Colonic mucosa (tissue), 4 donors: ENCODE data around the gene NBEAL1. TPM values are rescaled to one million over a fixed set of nuclear protein-coding genes. Genes with fewer than 3 reads are reported as not detected.

Experiments used
- DNase-seq: peaks from one replicate; pipeline ENCODE4 v3.0.0-alpha.2; 2020
- H3K27ac ChIP-seq: fragments of 200-600 bp; one replicate; pipeline ENCODE4 v1.8.0; 2021
- H3K27me3 ChIP-seq: fragments of 200-600 bp; one replicate; pipeline ENCODE4 v1.8.0; 2021
- H3K36me3 ChIP-seq: fragments of 200-600 bp; one replicate; pipeline ENCODE4 v1.8.0; 2021
- H3K4me1 ChIP-seq: fragments of 200-600 bp; one replicate; pipeline ENCODE4 v1.8.0; 2021; ENCODE audit warnings: mild to moderate bottlenecking
- H3K4me3 ChIP-seq: fragments of 200-600 bp; one replicate; pipeline ENCODE4 v1.8.0; 2021
- H3K9ac ChIP-seq, 2 donors: one replicate each; pipeline ENCODE4 v1.7.0; 2013; ENCODE audit warnings: control low read depth in 2 of 2, low read depth in 2 of 2, low read length in 2 of 2
- H3K9me3 ChIP-seq: fragments of 200-600 bp; one replicate; pipeline ENCODE4 v1.8.0; 2021
- intact Hi-C: fragments of 100-400 bp; cut with DNase I; formaldehyde crosslinking; loops from one replicate; pipeline ENCODE4 v1.14.1; 2022
- total RNA-seq, 2 donors: library from RNA; stranded (reverse); fragmentation: NEBNext Ultra II Directional in 1 of 2; extraction: Animal tissue kit (Norgen Biotek cat#: 25700) in 1 of 2; gene quantifications; one replicate each; pipeline ENCODE4 v1.2.1, GENCODE V29; 2021
- TF ChIP-seq, protein P1 (sequence below): fragments of 200-600 bp; IDR thresholded peaks from one replicate; pipeline ENCODE4 v1.8.0; 2022; ENCODE audit warnings: antibody characterized with exemption, mild to moderate bottlenecking
- donor health status: healthy.
- donor health status: DM: no; HTN: no; CAD: no.
- donor health status: DM: no; HTN: no; CAD: no.

The NBEAL1 gene
- total RNA-seq, 2 donors from 2014 or later: 61.8 to 72.7 TPM

- DNase-seq: peak; percentile 70
- Histone ChIP-seq H3K27me3 (no peaks in the 10 kb centered on the region), H3K27ac (peak overlapping the region; percentile 51), H3K9me3 (no peaks in the 10 kb centered on the region), H3K36me3 (no peaks in the 10 kb centered on the region), H3K9ac (no peak overlapping the region), H3K4me1 (no peaks in the 10 kb centered on the region), H3K4me3 (no peak overlapping the region)
- TF ChIP-seq, protein P1, sequence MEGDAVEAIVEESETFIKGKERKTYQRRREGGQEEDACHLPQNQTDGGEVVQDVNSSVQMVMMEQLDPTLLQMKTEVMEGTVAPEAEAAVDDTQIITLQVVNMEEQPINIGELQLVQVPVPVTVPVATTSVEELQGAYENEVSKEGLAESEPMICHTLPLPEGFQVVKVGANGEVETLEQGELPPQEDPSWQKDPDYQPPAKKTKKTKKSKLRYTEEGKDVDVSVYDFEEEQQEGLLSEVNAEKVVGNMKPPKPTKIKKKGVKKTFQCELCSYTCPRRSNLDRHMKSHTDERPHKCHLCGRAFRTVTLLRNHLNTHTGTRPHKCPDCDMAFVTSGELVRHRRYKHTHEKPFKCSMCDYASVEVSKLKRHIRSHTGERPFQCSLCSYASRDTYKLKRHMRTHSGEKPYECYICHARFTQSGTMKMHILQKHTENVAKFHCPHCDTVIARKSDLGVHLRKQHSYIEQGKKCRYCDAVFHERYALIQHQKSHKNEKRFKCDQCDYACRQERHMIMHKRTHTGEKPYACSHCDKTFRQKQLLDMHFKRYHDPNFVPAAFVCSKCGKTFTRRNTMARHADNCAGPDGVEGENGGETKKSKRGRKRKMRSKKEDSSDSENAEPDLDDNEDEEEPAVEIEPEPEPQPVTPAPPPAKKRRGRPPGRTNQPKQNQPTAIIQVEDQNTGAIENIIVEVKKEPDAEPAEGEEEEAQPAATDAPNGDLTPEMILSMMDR: no peak
- intact Hi-C loops: no loop called here
These were observed 26.4 kb downstream of the NBEAL1 start for GRCh38 chr2:203040966-203041521.

GRCh38 chr2:203042178-203042577 is 27.5 kb downstream of the NBEAL1 start:
- intact Hi-C loops: no loop called here
- Histone ChIP-seq H3K36me3 (no peaks in the 10 kb centered on the region), H3K4me3 (no peak overlapping the region), H3K9me3 (no peaks in the 10 kb centered on the region), H3K9ac (no peak overlapping the region), H3K27me3 (no peaks in the 10 kb centered on the region), H3K27ac (peak overlapping the region; percentile 51), H3K4me1 (no peaks in the 10 kb centered on the region)
- TF ChIP-seq, protein P1: no peak
- DNase-seq: no peak

DNA sequence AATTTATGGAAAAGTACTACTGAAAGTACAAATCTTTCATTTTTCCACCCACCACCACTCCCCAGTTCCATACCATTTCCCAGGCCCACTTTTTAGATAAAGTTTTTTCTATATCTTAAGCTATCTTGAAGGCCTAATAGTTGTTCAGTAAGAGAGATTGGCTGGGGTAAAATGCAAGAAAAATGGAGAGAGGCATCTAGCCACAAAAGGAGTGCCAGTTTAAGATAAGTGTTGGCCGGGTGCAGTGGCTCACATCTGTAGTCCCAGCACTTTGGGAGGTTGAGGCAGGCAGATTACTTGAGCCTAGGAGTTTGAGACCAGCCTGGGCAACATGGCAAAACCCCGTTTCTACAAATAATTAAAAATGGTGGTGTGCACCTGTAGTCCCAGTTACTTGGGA is 28.6 kb downstream of the NBEAL1 start:
- Histone ChIP-seq H3K9ac (no peak overlapping the region), H3K27me3 (no peaks in the 10 kb centered on the region), H3K4me3 (no peak overlapping the region), H3K36me3 (no peaks in the 10 kb centered on the region), H3K4me1 (no peaks in the 10 kb centered on the region), H3K9me3 (no peaks in the 10 kb centered on the region), H3K27ac (no peak overlapping the region)
- TF ChIP-seq, protein P1: no peak
- DNase-seq: no peak
- intact Hi-C loops: no loop called here

- no peaks in the 10 kb centered on the region for H3K4me1 ChIP-seq
- TF ChIP-seq, protein P1: no peak
- no peak overlapping the region for H3K4me3 ChIP-seq
- H3K9ac ChIP-seq: no peak overlapping the region
- no peaks in the 10 kb centered on the region for H3K27me3 ChIP-seq
- H3K9me3 ChIP-seq: no peaks in the 10 kb centered on the region
- intact Hi-C loops: no loop called here
- H3K36me3 ChIP-seq: no peaks in the 10 kb centered on the region
- H3K27ac ChIP-seq: no peak overlapping the region
- no peak for DNase-seq
These were observed 31.2 kb downstream of the NBEAL1 start for GRCh38 chr2:203045867-203046266.

DNA sequence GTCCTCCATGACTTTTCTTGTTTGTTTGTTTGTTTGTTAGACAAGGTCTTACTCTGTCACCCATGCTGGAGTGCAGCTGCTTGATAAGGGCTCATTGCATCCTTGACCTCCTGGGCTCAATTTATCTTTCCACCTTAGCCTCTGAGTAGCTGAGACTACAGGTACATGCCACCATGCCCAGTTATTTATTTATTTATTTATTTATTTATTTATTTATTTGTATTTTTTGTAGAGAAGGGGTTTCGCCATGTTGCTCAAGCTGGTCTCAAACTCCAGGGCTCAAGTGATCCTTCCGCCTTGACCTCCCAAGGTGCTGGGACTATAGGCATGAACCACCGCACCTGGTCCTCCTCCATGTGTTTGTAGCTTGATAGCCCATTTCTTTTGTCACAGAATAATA is 37.9 kb downstream of the NBEAL1 start:
- Histone ChIP-seq H3K36me3 (no peaks in the 10 kb centered on the region), H3K27ac (no peak overlapping the region), H3K9me3 (no peaks in the 10 kb centered on the region), H3K27me3 (no peaks in the 10 kb centered on the region), H3K4me3 (no peak overlapping the region), H3K4me1 (no peaks in the 10 kb centered on the region), H3K9ac (no peak overlapping the region)
- TF ChIP-seq, protein P1: no peak
- intact Hi-C loops: no loop called here
- DNase-seq: no peak
